ENCODE results near the gene HS6ST2. TPM values are rescaled to one million over a fixed set of nuclear protein-coding genes. Genes with fewer than 3 reads are reported as not detected.
"Not testable (repeated sequence)": the region's sequence is repeated elsewhere in the genome, so short reads cannot be mapped to it uniquely, and the experiment has no call there.

The HS6ST2 gene
- total RNA-seq, 1 donor from 2014 or later: 0.19 TPM

GRCh38 chrX:132945055-132945599 lies 13.3 kb downstream of the HS6ST2 start:
- DNase-seq (ENCODE audit: low spot score): not testable (repeated sequence)

DNA sequence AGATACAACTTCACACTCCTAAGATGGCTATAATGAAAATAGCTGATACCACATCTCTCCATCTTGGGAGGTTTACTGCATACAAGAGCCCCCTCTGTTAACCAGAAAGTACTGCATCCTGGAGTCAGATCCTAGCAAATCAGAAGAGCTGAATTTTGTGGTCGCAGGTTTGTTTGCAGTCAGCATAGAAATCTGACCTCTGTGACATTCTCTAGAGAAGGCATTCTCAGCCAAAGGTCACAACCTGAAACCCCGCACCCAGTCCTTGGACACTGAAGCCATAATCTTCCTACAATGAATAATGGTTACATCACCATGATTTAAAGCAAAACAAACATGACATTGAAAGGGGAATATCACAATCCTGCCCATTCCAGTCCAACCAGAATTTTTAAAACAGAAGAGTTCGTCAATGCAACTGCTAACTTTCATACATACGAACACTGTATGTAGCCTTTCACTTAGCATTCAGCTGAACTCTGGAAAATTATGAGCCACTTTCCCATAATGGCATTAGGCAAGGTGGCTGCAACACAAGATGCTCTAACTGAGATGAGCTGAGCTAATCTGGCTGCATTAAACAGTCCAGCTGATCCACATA lies 17.6 kb downstream of the HS6ST2 start:
- DNase-seq (ENCODE audit: low spot score): no peak

DNA sequence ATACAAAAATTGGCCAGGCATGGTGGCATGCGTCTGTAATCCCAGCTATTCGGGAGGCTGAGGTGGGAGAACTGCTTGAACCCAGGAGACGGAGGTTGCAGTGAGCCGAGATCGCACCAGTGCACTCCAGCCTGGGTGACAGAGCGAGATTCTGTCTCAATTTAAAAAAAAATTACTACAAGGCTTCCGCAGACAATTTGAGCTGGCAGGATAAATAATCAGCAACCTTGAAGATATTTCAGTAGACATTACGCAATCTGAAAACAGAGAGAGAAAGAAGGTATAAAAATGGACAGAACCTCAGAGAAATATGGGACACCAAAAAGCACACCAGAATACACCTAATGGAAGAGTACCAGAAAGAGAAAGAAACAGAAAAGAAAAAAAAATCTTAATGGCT lies 25.3 kb downstream of the HS6ST2 start:
- no peak for DNase-seq (ENCODE audit: low spot score)

GRCh38 chrX:132924426-132924825 lies 34.0 kb downstream of the HS6ST2 start:
- no peak for DNase-seq (ENCODE audit: low spot score)

DNA sequence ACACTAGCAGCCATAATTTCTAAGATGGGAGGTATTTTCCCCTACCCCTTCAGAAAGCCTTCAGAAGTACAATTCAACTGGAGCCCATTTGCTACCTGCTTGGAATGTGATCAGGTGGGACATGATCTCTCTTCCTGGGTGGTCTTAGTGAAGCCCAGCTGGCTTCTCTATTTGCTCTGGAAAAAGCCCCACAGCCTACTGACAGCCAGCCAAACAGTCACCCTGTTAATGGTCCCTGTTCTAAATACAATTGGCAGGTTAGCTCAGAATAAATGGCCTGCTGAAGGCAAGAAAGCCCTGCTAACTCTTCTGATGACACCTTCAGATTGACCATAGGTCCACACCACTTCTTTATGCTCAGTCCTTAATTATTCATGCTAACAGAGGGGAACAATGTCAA lies 39.9 kb downstream of the HS6ST2 start:
- DNase-seq (ENCODE audit: low spot score): no peak

DNA sequence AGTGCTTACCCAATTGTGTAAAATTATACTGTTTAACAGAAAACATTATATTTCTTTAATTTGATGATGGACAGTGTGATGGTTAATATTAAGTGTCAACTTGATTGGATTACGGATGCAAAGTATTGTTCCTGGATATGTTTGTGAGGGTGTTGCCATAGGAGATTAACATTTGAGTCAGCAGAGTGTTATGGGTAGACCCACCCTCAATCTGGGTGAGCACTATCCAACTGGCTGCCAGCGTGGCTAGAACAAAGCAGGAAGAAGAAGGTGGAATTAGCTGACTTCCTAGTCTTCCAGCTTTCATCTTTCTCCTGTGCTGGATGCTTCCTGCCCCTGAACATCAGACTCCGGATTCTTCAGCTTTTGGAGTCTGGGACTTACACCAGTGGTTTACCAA lies 42.1 kb downstream of the HS6ST2 start:
- DNase-seq (ENCODE audit: low spot score): no peak

GRCh38 chrX:132909643-132910042 lies 48.8 kb downstream of the HS6ST2 start:
- no peak for DNase-seq (ENCODE audit: low spot score)

GRCh38 chrX:132908891-132909290 lies 49.5 kb downstream of the HS6ST2 start:
- DNase-seq (ENCODE audit: low spot score): no peak

- no peak for DNase-seq (ENCODE audit: low spot score)
Measured at GRCh38 chrX:132900633-132901293, 57.7 kb downstream of the HS6ST2 start.

DNA sequence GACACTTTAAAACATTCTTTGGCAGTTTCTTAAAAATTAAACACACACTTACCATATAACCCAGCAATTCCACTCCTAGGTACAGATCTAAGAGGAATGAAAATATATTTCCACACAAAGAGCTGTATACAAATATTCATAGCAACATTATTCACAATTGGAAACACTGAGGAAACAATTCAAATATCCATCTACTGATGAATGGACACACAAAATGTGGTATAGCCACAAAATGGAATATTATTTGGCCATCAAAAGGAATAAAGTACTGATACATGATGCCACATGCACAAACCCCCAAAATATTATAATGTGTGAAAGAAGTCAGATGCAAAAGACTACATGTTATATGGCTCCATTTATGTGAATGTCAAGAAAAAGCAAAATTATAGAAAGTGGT lies 70.9 kb downstream of the HS6ST2 start:
- DNase-seq (ENCODE audit: low spot score): no peak

GRCh38 chrX:132883358-132883915 lies 75.0 kb downstream of the HS6ST2 start:
- no peak for DNase-seq (ENCODE audit: low spot score)

- not testable (repeated sequence) for DNase-seq (ENCODE audit: low spot score)
Measured at GRCh38 chrX:132880753-132881152, 77.7 kb downstream of the HS6ST2 start.

DNA sequence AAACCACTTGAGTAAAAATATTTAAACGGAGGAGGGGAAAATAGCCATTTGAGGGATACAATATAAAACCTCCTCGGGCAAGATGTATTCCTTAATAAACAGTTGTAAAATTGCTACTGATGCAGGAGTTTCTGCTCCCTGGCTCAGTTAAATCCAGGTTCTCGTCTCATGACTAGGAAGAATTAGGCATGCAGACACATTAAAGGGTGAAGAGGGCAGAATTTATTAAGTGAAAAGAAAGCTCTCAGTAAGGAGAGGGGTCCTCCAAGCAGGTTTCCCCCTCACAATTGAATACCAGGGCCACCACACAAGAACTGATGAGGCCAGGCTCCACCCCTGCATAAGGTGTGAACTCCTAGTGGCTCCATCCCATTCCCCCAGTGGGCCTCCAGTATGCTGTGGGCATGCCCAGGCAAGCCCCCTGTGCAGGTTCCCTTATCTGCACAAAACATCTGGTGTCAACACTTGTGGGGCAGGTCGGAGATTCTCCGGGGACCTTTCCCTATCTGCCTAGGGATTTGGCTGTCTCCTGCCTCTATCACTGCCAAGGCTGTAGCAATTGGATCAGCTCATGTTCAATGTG lies 80.4 kb downstream of the HS6ST2 start:
- DNase-seq (ENCODE audit: low spot score): no peak

DNA sequence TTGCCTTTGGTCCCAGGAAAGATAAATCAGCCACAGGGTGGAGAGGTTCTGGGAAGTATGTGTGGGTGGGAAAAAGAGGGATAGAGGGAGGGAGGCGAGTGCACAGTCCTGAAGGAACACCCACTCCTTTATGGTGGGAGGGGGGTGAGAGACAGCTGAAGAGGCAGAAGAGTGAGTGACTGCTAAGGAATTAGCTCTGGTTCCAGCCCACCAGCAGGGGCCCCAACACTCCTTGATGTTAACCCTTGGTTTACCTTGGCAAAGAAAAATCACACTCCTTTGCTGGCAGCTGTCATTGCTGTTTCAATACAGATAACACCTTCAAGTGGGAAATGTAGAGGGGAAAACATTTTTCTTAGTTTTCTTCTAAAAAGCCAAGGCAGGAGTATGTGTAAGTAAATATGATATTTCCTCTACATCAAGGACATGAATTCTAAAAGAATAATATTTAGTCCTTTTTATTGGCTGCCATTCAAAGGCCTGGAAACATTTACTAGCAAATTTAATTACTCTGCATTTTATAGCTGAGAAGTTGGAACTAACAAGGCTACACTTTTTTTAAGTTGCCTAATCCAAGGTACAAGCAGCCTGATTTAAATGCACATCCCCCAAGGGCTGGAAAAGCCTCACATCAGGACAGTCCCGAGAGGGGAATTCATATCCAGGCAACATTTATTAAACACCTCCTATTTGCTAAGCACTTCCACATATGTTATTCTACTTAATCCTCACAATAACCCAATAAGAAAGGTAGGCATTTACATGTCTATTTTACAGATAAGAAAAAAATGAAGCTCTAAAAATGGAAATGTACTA lies 81.7 kb downstream of the HS6ST2 start:
- DNase-seq (ENCODE audit: low spot score): no peak

GRCh38 chrX:132875650-132876522 lies 82.5 kb downstream of the HS6ST2 start:
- DNase-seq (ENCODE audit: low spot score): no peak

DNA sequence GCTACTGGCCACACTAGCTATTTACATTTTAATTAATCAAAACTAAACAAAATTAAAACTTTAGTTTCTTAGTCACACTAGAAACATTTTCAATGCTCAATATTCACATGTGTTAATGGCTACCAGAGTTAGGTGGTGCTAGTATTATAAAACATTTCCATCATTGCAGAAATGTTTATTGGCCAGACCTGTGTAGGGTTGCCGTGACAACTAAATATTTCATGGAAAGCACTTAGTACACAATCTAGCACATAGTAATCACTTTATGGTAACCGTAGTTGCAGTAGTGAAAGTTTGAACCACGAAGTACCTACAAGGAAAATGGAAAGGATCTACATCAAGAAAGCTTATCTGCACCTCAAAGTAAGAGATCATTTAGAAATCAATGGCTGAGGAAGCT lies 95.9 kb downstream of the HS6ST2 start:
- no peak for DNase-seq (ENCODE audit: low spot score)

DNA sequence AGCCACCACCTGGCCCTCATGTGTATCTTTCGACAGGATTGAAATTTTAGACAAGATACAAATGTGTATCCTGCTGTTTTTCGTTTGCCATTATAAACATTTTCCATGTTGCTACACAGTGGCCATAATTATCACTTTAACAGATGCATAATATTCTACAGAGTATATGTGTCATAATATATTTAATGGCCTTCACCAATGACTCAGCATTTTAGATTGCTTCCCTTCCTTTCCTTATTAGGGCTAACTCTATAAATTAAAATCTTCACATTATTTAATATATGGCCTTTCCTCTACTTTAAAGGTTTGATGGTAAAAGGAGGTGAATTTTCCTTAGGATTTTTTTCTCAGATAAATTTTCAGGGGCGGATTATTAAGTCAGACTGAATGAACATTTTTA lies 97.4 kb downstream of the HS6ST2 start:
- no peak for DNase-seq (ENCODE audit: low spot score)

DNA sequence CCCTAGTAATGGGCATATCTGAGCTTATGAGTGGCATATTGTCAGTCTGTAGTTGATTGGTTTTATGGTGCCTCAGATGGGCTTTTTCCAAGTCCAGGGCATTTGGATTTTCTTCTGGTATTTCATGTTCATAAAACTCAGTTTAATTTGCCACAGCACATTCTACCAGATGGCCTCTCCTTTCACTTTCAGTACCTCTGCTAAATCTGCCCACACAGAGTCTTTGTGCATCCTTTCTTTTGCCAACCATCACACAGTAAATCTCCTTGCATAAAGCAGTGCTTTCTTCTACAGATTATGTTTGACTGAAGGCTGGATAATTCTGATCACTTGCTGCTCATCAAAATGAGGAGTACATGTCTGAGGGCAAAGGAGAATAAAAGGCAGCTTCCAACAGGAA lies 98.2 kb downstream of the HS6ST2 start:
- no peak for DNase-seq (ENCODE audit: low spot score)

DNA sequence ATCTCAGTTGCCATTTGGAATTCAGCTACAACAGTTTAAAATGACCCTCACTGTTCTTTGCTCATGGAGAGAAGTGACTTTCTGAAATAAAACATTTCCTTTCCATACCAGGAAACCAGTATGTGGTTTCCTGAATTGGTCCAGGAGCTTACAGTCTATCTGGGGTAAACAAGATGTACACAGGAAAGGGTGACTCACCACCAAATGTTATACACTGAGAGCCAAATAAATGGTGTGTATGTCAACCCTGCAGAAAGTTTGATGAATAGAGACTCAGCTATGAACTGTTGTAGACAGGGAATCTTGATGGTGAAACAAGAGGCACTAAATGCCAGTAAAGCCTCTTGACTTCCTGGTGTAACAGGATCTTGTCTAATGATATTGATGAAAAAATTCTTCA lies 100.4 kb downstream of the HS6ST2 start:
- no peak for DNase-seq (ENCODE audit: low spot score)

DNA sequence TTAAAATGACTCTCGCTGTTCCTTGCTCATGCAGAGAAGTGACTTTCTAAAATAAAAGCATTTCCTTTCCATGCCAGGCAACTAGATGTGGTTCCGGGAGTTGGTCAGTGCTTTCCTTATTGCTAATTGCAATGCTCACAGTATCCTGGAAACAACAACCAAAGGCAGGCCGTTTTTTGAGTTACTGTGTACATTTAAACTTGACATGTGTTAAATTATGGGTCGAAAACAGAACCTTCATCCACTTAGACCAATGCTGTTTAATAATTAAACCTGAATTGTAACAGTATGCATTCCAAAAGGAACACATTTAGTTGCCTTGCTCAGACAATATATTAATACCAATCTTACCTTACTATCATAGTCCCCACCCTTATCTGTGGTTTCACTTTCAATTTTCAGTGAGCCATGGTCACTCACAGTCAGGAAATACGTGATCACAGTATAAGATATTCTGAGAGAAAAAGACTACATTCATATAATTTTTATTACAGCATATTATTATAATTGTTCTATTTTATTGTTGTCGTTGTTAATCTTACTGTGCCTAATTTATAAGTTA lies 102.6 kb downstream of the HS6ST2 start:
- DNase-seq (ENCODE audit: low spot score): no peak

Measured in mesenteric fat pad (tissue), 1 donor.